ENCODE results near the gene ATXN7L2. TPM values are rescaled to one million over a fixed set of nuclear protein-coding genes. Genes with fewer than 3 reads are reported as not detected.

Gene ATXN7L2
- total RNA-seq, 1 experiment from 2014 or later: 17.3 TPM

- DNase-seq: no peak
- Mint-ChIP-seq H3K9me3 (no peaks in the 10 kb centered on the region; a peak in 1 of 5 replicates), H3K36me3 (ENCODE audit: insufficient read depth in 1 of 3, low read depth in 3 of 3) (no peaks in the 10 kb centered on the region), H3K27me3 (ENCODE audit: low read depth) (peaks cover 15% of the 10 kb centered on the region), H3K4me1 (peaks cover 4 to 8% of the 10 kb centered on the region in 2 experiments), H3K27ac (no peak overlapping the region), H3K4me3 (no peak overlapping the region)
- H3K4me2 ChIP-seq (ENCODE audit: insufficient read depth, insufficient read length, low read length): no peak overlapping the region
- no peak overlapping the region for H3K14ac ChIP-seq (ENCODE audit: insufficient read depth, low read length)
- H3K4me1 ChIP-seq (ENCODE audit: insufficient read depth, low read length): no peaks in the 10 kb centered on the region
- no peaks in the 10 kb centered on the region for H3K79me1 ChIP-seq (ENCODE audit: insufficient read depth, low read depth, low read length, poor library complexity, severe bottlenecking)
- H3K9ac ChIP-seq (ENCODE audit: extremely low read depth, insufficient read length, low read length): no peak overlapping the region
- H2BK20ac ChIP-seq (ENCODE audit: low read depth, low read length, poor library complexity, severe bottlenecking): no peak overlapping the region
- H4K20me1 ChIP-seq (ENCODE audit: control insufficient read depth, insufficient read depth, insufficient read length): no peaks in the 10 kb centered on the region
- H3K56ac ChIP-seq (ENCODE audit: insufficient read length, low read depth, low read length): no peak overlapping the region
- H3K9me3 ChIP-seq (ENCODE audit: control insufficient read depth, low read depth, low read length): no peaks in the 10 kb centered on the region
- H3K27ac ChIP-seq (ENCODE audit: insufficient read length, low read depth, low read length): no peak overlapping the region
- no peak overlapping the region for H2BK12ac ChIP-seq (ENCODE audit: insufficient read length, low read depth, low read length)
- peaks cover 4% of the 10 kb centered on the region for H3K23me2 ChIP-seq (ENCODE audit: insufficient read length, low read depth, low read length, poor library complexity, severe bottlenecking)
- no peaks in the 10 kb centered on the region for H3K79me2 ChIP-seq (ENCODE audit: insufficient read depth, low read length)
- H4K5ac ChIP-seq (ENCODE audit: insufficient read length, low read depth, low read length): no peak overlapping the region
- H3K4ac ChIP-seq (ENCODE audit: low read depth, low read length): no peak overlapping the region
- H3T11ph ChIP-seq (ENCODE audit: low read length): no peak overlapping the region
- no peak overlapping the region for H3K18ac ChIP-seq (ENCODE audit: insufficient read length, low read depth, low read length)
- no peak overlapping the region for H2AFZ ChIP-seq (ENCODE audit: low read length)
- TF ChIP-seq, protein P1, sequence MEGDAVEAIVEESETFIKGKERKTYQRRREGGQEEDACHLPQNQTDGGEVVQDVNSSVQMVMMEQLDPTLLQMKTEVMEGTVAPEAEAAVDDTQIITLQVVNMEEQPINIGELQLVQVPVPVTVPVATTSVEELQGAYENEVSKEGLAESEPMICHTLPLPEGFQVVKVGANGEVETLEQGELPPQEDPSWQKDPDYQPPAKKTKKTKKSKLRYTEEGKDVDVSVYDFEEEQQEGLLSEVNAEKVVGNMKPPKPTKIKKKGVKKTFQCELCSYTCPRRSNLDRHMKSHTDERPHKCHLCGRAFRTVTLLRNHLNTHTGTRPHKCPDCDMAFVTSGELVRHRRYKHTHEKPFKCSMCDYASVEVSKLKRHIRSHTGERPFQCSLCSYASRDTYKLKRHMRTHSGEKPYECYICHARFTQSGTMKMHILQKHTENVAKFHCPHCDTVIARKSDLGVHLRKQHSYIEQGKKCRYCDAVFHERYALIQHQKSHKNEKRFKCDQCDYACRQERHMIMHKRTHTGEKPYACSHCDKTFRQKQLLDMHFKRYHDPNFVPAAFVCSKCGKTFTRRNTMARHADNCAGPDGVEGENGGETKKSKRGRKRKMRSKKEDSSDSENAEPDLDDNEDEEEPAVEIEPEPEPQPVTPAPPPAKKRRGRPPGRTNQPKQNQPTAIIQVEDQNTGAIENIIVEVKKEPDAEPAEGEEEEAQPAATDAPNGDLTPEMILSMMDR (conservative IDR thresholded peaks at IDR 0.05): no peak
- H4K91ac ChIP-seq (ENCODE audit: insufficient read length, low read depth, low read length): no peak overlapping the region
- H2BK120ac ChIP-seq (ENCODE audit: low read depth, low read length, poor library complexity, severe bottlenecking): no peak overlapping the region
- H4K8ac ChIP-seq (replicated peaks; ENCODE audit: insufficient read length, low read depth, low read length): no peak overlapping the region
- H2BK5ac ChIP-seq (ENCODE audit: insufficient read length, low read length): no peak overlapping the region
- no peak overlapping the region for H3K23ac ChIP-seq (ENCODE audit: insufficient read length, low read depth, low read length)
- WGBS (ENCODE audit: extremely low coverage, insufficient read length, low lambda C conversion rate): no CpG with 5 or more reads among the region's 16 CpGs
- no peak overlapping the region for H2BK15ac ChIP-seq (ENCODE audit: low read depth, low read length)
- H3K27me3 ChIP-seq (ENCODE audit: insufficient read depth, low read length): no peaks in the 10 kb centered on the region
- no peak overlapping the region for H2AK5ac ChIP-seq (ENCODE audit: insufficient read length, low read length)
These were observed 48.2 kb downstream of the ATXN7L2 start for GRCh38 chr1:109531826-109532364.

Measured in H9 (cell line).